Stimulated activated CD4-positive, alpha-beta T cell treated with anti-CD3 and anti-CD28 coated beads, Interleukin-4, amount 100 ng/mL, for 24 hours (primary cell): Measurements from ENCODE around the gene CCDC102A.

ENCODE experiments used
- DNase-seq: peaks from one replicate; pipeline ENCODE4 v3.0.0-alpha.2; 2020

CCDC102A gene

GRCh38 chr16:57535680-57536305, 578 bp downstream of the CCDC102A start:
- DNase-seq, result peak; percentile 93

GRCh38 chr16:57534881-57535658, 1.3 kb downstream of the CCDC102A start:
- no peak for DNase-seq

GRCh38 chr16:57534337-57534880, 2.0 kb downstream of the CCDC102A start:
- DNase-seq, result peak; percentile 4

GRCh38 chr16:57533431-57534336, 2.7 kb downstream of the CCDC102A start:
- peak; percentile 27 for DNase-seq

GRCh38 chr16:57532266-57532625, 4.1 kb downstream of the CCDC102A start:
- DNase-seq, result no peak

- no peak for DNase-seq
Observed at GRCh38 chr16:57531635-57532265, 4.6 kb downstream of the CCDC102A start.

- DNase-seq, result no peak
Observed at GRCh38 chr16:57531253-57531575, 5.2 kb downstream of the CCDC102A start.

GRCh38 chr16:57530522-57531252, 5.7 kb downstream of the CCDC102A start:
- no peak for DNase-seq

GRCh38 chr16:57530104-57530521, 6.3 kb downstream of the CCDC102A start:
- DNase-seq, result peak; percentile 71

- DNase-seq, result no peak
Observed at GRCh38 chr16:57529391-57530103, 6.8 kb downstream of the CCDC102A start.

GRCh38 chr16:57528499-57529390, 7.6 kb downstream of the CCDC102A start:
- no peak for DNase-seq

- DNase-seq, result no peak
Observed at GRCh38 chr16:57527610-57528360, 8.6 kb downstream of the CCDC102A start.

- DNase-seq, result no peak
Observed at GRCh38 chr16:57527027-57527426, 9.3 kb downstream of the CCDC102A start.

- DNase-seq, result no peak
Observed at GRCh38 chr16:57526498-57526897, 9.9 kb downstream of the CCDC102A start.

GRCh38 chr16:57525761-57526160, 10.6 kb downstream of the CCDC102A start:
- no peak for DNase-seq

- no peak for DNase-seq
Observed at GRCh38 chr16:57522960-57523359, 13.4 kb downstream of the CCDC102A start.

GRCh38 chr16:57519796-57520360, 16.5 kb downstream of the CCDC102A start:
- peak; percentile 83 for DNase-seq

GRCh38 chr16:57518922-57519321, 17.4 kb downstream of the CCDC102A start:
- DNase-seq, result no peak

- no peak for DNase-seq
Observed at GRCh38 chr16:57518520-57518919, 17.9 kb downstream of the CCDC102A start.
